ENCODE results near the gene ADAMTS6. TPM values are rescaled to one million over a fixed set of nuclear protein-coding genes. Genes with fewer than 3 reads are reported as not detected.
"Not testable (repeated sequence)": the region's sequence is repeated elsewhere in the genome, so short reads cannot be mapped to it uniquely, and the experiment has no call there.

Gene ADAMTS6
- total RNA-seq, 4 donors from 2014 or later = 0.34 to 2.8 (median 2.0) TPM

GRCh38 chr5:65383859-65384258 lies 97.9 kb downstream of the ADAMTS6 start:
- WGBS = 72% methylated on average over 7 of the region's 7 CpGs
- H3K4me1 ChIP-seq = no peaks in the 10 kb centered on the region
- H3K27ac ChIP-seq = no peak overlapping the region
- no peak for TF ChIP-seq POLR2AphosphoS5 (IDR thresholded peaks at IDR 0.05)
- no peak for TF ChIP-seq EP300 (IDR thresholded peaks at IDR 0.05)
- no peak for TF ChIP-seq CTCF (IDR thresholded peaks at IDR 0.05)
- TF ChIP-seq POLR2A (IDR thresholded peaks at IDR 0.05) = no peak
- H3K27me3 ChIP-seq = no peaks in the 10 kb centered on the region
- DNase-seq (ENCODE audit: low spot score in 2 of 2) = no peak
- no peak overlapping the region for H3K4me3 ChIP-seq
- no peaks in the 10 kb centered on the region for H3K36me3 ChIP-seq
- no peaks in the 10 kb centered on the region for H3K9me3 ChIP-seq

GRCh38 chr5:65382582-65382981 lies 99.1 kb downstream of the ADAMTS6 start:
- Histone ChIP-seq H3K4me1 (no peaks in the 10 kb centered on the region), H3K36me3 (no peaks in the 10 kb centered on the region), H3K9me3 (no peaks in the 10 kb centered on the region), H3K4me3 (no peak overlapping the region), H3K27ac (no peak overlapping the region), H3K27me3 (no peaks in the 10 kb centered on the region)
- no peak for TF ChIP-seq POLR2A (IDR thresholded peaks at IDR 0.05)
- TF ChIP-seq POLR2AphosphoS5 (IDR thresholded peaks at IDR 0.05) = no peak
- TF ChIP-seq CTCF (IDR thresholded peaks at IDR 0.05) = no peak
- TF ChIP-seq EP300 (IDR thresholded peaks at IDR 0.05) = no peak
- no peak for DNase-seq (ENCODE audit: low spot score in 2 of 2)
- 91% methylated on average over 1 of the region's 1 CpG for WGBS

GRCh38 chr5:65370505-65370904 lies 111.2 kb downstream of the ADAMTS6 start:
- not testable (repeated sequence) for DNase-seq (ENCODE audit: low spot score in 2 of 2); H3K9me3 ChIP-seq; H3K27ac ChIP-seq; H3K4me1 ChIP-seq; H3K27me3 ChIP-seq; H3K4me3 ChIP-seq; H3K36me3 ChIP-seq
- WGBS = 94% methylated on average over 15 of the region's 15 CpGs

- DNase-seq (ENCODE audit: low spot score in 2 of 2) = no peak
- WGBS = 67% methylated on average over 2 of the region's 2 CpGs
- no peak for TF ChIP-seq EP300 (IDR thresholded peaks at IDR 0.05)
- TF ChIP-seq CTCF (IDR thresholded peaks at IDR 0.05) = no peak
- TF ChIP-seq POLR2A (IDR thresholded peaks at IDR 0.05) = no peak
- TF ChIP-seq POLR2AphosphoS5 (IDR thresholded peaks at IDR 0.05) = no peak
- Histone ChIP-seq H3K36me3 (no peaks in the 10 kb centered on the region), H3K27ac (no peak overlapping the region), H3K27me3 (no peaks in the 10 kb centered on the region), H3K9me3 (no peaks in the 10 kb centered on the region), H3K4me3 (no peak overlapping the region), H3K4me1 (no peaks in the 10 kb centered on the region)
These were observed 115.1 kb downstream of the ADAMTS6 start for GRCh38 chr5:65366655-65367054.

- H3K4me3 ChIP-seq = no peak overlapping the region
- no peak overlapping the region for H3K27ac ChIP-seq
- TF ChIP-seq CTCF (IDR thresholded peaks at IDR 0.05) = no peak
- no peak for TF ChIP-seq POLR2A (IDR thresholded peaks at IDR 0.05)
- TF ChIP-seq POLR2AphosphoS5 (IDR thresholded peaks at IDR 0.05) = no peak
- TF ChIP-seq EP300 (IDR thresholded peaks at IDR 0.05) = no peak
- DNase-seq (ENCODE audit: low spot score in 2 of 2) = no peak
- no peaks in the 10 kb centered on the region for H3K9me3 ChIP-seq
- no peaks in the 10 kb centered on the region for H3K36me3 ChIP-seq
- H3K27me3 ChIP-seq = no peaks in the 10 kb centered on the region
- no peaks in the 10 kb centered on the region for H3K4me1 ChIP-seq
- 90% methylated on average over 2 of the region's 2 CpGs for WGBS
These were observed 116.8 kb downstream of the ADAMTS6 start for GRCh38 chr5:65364907-65365306.

GRCh38 chr5:65363499-65363898 lies 118.2 kb downstream of the ADAMTS6 start:
- TF ChIP-seq CTCF (IDR thresholded peaks at IDR 0.05) = no peak
- no peak for TF ChIP-seq EP300 (IDR thresholded peaks at IDR 0.05)
- TF ChIP-seq POLR2A (IDR thresholded peaks at IDR 0.05) = no peak
- TF ChIP-seq POLR2AphosphoS5 (IDR thresholded peaks at IDR 0.05) = no peak
- WGBS = 66% methylated on average over 2 of the region's 2 CpGs
- Histone ChIP-seq H3K4me1 (no peaks in the 10 kb centered on the region), H3K4me3 (no peak overlapping the region), H3K36me3 (no peaks in the 10 kb centered on the region), H3K27ac (no peak overlapping the region), H3K9me3 (no peaks in the 10 kb centered on the region), H3K27me3 (no peaks in the 10 kb centered on the region)
- DNase-seq (ENCODE audit: low spot score in 2 of 2) = no peak

All from suprapubic skin (tissue), 4 donors.